ENCODE measurements around the gene MTF2. TPM values are rescaled to one million over a fixed set of nuclear protein-coding genes. Genes with fewer than 3 reads are reported as not detected.

Gene MTF2
- total and polyA plus RNA-seq, 2 experiments from 2014 or later: 82.1 to 133 TPM

- ATAC-seq (no peak; the same call in 2 of the 3 replicates), DNase-seq (ENCODE audit: low spot score) (no peak)
- H3K36me3 ChIP-seq (ENCODE audit: insufficient read depth): peaks cover 21% of the 10 kb centered on the region
- H3K4me2 ChIP-seq: no peak overlapping the region
- H3K9me3 Mint-ChIP-seq: peaks cover 2% of the 10 kb centered on the region; the same call in 1 of the 3 replicates
- peak overlapping the region; percentile 18; the same call in 1 of the 2 replicates for H3K27ac ChIP-seq (ENCODE audit: low read depth)
- H3K27me3 ChIP-seq (ENCODE audit: insufficient read depth): no peaks in the 10 kb centered on the region
- no peak for TF ChIP-seq ZNF462 (CRISPR knock-in tag; IDR thresholded peaks at IDR 0.05)
- no peak for TF ChIP-seq EZH2phosphoT487 (IDR thresholded peaks at IDR 0.05; ENCODE audit: unreplicated experiment)
- no peak for TF ChIP-seq REST (IDR thresholded peaks at IDR 0.05; ENCODE audit: unreplicated experiment)
- no peak for TF ChIP-seq NANOG (IDR thresholded peaks at IDR 0.05; ENCODE audit: borderline replicate concordance)
- TF ChIP-seq STAT1 (IDR thresholded peaks at IDR 0.05; ENCODE audit: unreplicated experiment): no peak
- no peak for TF ChIP-seq ZNF114 (CRISPR knock-in tag; IDR thresholded peaks at IDR 0.05)
- no peak for TF ChIP-seq ZNF331 (CRISPR knock-in tag; IDR thresholded peaks at IDR 0.05; ENCODE audit: low read depth)
- TF ChIP-seq, protein P1, sequence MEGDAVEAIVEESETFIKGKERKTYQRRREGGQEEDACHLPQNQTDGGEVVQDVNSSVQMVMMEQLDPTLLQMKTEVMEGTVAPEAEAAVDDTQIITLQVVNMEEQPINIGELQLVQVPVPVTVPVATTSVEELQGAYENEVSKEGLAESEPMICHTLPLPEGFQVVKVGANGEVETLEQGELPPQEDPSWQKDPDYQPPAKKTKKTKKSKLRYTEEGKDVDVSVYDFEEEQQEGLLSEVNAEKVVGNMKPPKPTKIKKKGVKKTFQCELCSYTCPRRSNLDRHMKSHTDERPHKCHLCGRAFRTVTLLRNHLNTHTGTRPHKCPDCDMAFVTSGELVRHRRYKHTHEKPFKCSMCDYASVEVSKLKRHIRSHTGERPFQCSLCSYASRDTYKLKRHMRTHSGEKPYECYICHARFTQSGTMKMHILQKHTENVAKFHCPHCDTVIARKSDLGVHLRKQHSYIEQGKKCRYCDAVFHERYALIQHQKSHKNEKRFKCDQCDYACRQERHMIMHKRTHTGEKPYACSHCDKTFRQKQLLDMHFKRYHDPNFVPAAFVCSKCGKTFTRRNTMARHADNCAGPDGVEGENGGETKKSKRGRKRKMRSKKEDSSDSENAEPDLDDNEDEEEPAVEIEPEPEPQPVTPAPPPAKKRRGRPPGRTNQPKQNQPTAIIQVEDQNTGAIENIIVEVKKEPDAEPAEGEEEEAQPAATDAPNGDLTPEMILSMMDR (conservative IDR thresholded peaks at IDR 0.05; ENCODE audit: low read depth in 2 of 2): no peak
- TF ChIP-seq EZH2 (IDR thresholded peaks at IDR 0.05; ENCODE audit: low read depth, unreplicated experiment): no peak
- no peak overlapping the region for H3K4me3 ChIP-seq
- H3K27ac Mint-ChIP-seq: peak overlapping the region; percentile 81
- H3K4me1 ChIP-seq (ENCODE audit: insufficient read depth): peaks cover 28% of the 10 kb centered on the region
- peaks cover 86% of the 10 kb centered on the region for H3K79me2 ChIP-seq (replicated peaks; ENCODE audit: insufficient read depth)
- no peak overlapping the region for H3K4me3 Mint-ChIP-seq
- H2AFZ ChIP-seq: no peak overlapping the region
- H3F3A ChIP-seq (replicated peaks; ENCODE audit: low read depth): no peaks in the 10 kb centered on the region
- peaks cover 24% of the 10 kb centered on the region for H4K20me1 ChIP-seq (replicated peaks; ENCODE audit: insufficient read depth)
- H3K9me2 ChIP-seq (ENCODE audit: insufficient read depth): no peaks in the 10 kb centered on the region
- H3K27me3 Mint-ChIP-seq (ENCODE audit: insufficient read depth, low read depth, poor library complexity): peaks cover 3% of the 10 kb centered on the region
- peaks cover 41% of the 10 kb centered on the region for H3K4me1 Mint-ChIP-seq
- H3K36me3 Mint-ChIP-seq (ENCODE audit: low read depth): peaks cover 60% of the 10 kb centered on the region
Observed at GRCh38 chr1:93113127-93113526, 34.0 kb downstream of the MTF2 start.
